ENCODE data around the gene CACNA2D4.

The CACNA2D4 gene

GRCh38 chr12:1870998-1871917 is 47.2 kb downstream of the CACNA2D4 start:
- DNase-seq (ENCODE audit: low spot score) = no peak

- DNase-seq (ENCODE audit: low spot score) = no peak
Observed at GRCh38 chr12:1870086-1870485, 48.4 kb downstream of the CACNA2D4 start.

- no peak for DNase-seq (ENCODE audit: low spot score)
Observed at GRCh38 chr12:1869145-1869544, 49.3 kb downstream of the CACNA2D4 start.

GRCh38 chr12:1865284-1865866 is 53.1 kb downstream of the CACNA2D4 start:
- DNase-seq (ENCODE audit: low spot score) = no peak

GRCh38 chr12:1864867-1865266 is 53.6 kb downstream of the CACNA2D4 start:
- no peak for DNase-seq (ENCODE audit: low spot score)

GRCh38 chr12:1864456-1864855 is 54.0 kb downstream of the CACNA2D4 start:
- DNase-seq (ENCODE audit: low spot score) = no peak

- no peak for DNase-seq (ENCODE audit: low spot score)
Observed at GRCh38 chr12:1863823-1864222, 54.6 kb downstream of the CACNA2D4 start.

GRCh38 chr12:1862973-1863372 is 55.5 kb downstream of the CACNA2D4 start:
- no peak for DNase-seq (ENCODE audit: low spot score)

GRCh38 chr12:1859643-1860042 is 58.8 kb downstream of the CACNA2D4 start:
- no peak for DNase-seq (ENCODE audit: low spot score)

- DNase-seq (ENCODE audit: low spot score) = no peak
Observed at GRCh38 chr12:1858456-1858855, 60.0 kb downstream of the CACNA2D4 start.

GRCh38 chr12:1857821-1858220 is 60.6 kb downstream of the CACNA2D4 start:
- DNase-seq (ENCODE audit: low spot score) = no peak

GRCh38 chr12:1857086-1857485 is 61.4 kb downstream of the CACNA2D4 start:
- no peak for DNase-seq (ENCODE audit: low spot score)

- DNase-seq (ENCODE audit: low spot score) = no peak
Observed at GRCh38 chr12:1855241-1855640, 63.2 kb downstream of the CACNA2D4 start.

- no peak for DNase-seq (ENCODE audit: low spot score)
Observed at GRCh38 chr12:1853716-1854115, 64.7 kb downstream of the CACNA2D4 start.

- no peak for DNase-seq (ENCODE audit: low spot score)
Observed at GRCh38 chr12:1852076-1852475, 66.4 kb downstream of the CACNA2D4 start.

- no peak for DNase-seq (ENCODE audit: low spot score)
Observed at GRCh38 chr12:1851151-1851701, 67.2 kb downstream of the CACNA2D4 start.

- DNase-seq (ENCODE audit: low spot score) = no peak
Observed at GRCh38 chr12:1848745-1849144, 69.7 kb downstream of the CACNA2D4 start.

GRCh38 chr12:1848146-1848545 is 70.3 kb downstream of the CACNA2D4 start:
- no peak for DNase-seq (ENCODE audit: low spot score)

- no peak for DNase-seq (ENCODE audit: low spot score)
Observed at GRCh38 chr12:1847411-1847810, 71.0 kb downstream of the CACNA2D4 start.

GRCh38 chr12:1846421-1847405 is 71.7 kb downstream of the CACNA2D4 start:
- no peak for DNase-seq (ENCODE audit: low spot score)

GRCh38 chr12:1845886-1846285 is 72.6 kb downstream of the CACNA2D4 start:
- DNase-seq (ENCODE audit: low spot score) = no peak

GRCh38 chr12:1845427-1845826 is 73.0 kb downstream of the CACNA2D4 start:
- DNase-seq (ENCODE audit: low spot score) = no peak
